IPS-NIHi11 (cell line): ENCODE results near the gene RPL10.

Source experiments
- DNase-seq: peaks from one replicate; pipeline ENCODE4 v3.0.0; 2012; ENCODE audit warnings: mixed read lengths, low spot score

The RPL10 gene

DNA sequence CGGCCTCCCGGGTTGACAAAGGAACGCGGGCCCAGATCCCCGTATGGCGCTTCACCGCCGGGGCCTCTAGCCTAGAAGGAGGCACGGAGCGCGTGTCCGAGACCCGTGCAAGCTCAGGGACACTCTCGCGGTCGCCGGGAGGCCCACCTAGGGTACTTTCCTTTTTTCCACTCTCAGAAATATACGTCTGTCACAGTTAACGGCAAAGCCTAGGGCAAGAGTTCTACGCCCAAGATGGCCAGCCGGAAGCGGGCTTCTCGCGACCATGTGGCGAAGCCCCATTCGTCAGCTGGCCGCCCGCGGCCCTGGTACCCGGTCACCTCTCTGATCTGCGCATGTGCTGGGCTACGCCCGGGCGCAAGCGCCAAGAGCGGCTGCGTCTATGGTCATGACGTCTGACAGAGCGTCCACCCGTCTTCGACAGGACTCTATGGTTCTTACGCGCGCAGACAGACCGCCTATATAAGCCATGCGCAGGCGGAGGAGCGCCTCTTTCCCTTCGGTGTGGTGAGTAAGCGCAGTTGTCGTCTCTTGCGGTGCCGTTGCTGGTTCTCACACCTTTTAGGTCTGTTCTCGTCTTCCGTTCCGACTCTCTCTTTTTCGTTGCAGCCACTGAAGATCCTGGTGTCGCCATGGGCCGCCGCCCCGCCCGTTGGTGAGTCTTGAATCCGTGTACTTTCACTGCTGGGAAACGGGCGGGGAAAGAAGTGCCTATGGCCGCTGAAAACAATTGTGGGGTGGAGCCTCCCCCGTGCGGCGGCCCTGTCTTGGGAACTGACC is at the start of gene RPL10:
RPL10 (plus strand) TSS at position 490 of the 780 bp plus-strand sequence; CDS start at position 633, 143 bp downstream.
- DNase-seq = peak; percentile 82

DNA sequence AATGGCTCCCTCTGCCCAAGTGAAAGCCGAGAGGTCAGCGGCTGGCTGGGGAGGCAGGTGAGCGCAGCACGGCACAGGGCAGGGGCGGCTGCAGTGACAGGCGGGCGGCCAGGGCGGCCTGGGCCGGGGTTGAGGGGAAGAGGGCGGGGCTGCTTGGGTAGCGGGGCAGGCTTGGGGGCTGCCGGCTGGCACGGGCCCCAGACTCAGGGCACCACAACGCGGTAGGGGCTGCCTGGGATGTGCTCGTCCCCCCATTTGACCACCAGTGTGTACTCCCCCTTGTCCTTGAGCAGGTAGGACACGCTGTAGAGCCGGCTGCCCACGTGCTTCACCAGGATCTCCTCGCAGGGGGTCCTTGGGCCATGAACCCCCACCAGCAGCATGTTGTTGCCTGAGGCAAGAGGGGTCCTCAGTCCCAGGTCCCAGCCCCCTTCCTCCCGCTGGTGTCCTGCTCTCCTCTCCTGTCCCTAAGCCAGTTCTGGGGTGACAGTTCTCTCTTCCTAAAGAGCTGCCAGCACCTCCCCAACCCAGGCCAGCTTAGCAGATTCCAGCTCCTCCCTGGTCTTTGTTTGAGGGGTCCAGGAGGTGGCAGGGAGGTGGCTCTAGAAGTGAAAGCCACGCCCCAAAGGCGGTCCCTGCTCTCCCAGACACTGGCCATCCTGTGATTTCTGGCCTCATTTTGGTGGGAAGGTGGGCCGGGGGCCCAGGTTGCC is 49.4 kb upstream of the RPL10 start:
- no peak for DNase-seq

DNA sequence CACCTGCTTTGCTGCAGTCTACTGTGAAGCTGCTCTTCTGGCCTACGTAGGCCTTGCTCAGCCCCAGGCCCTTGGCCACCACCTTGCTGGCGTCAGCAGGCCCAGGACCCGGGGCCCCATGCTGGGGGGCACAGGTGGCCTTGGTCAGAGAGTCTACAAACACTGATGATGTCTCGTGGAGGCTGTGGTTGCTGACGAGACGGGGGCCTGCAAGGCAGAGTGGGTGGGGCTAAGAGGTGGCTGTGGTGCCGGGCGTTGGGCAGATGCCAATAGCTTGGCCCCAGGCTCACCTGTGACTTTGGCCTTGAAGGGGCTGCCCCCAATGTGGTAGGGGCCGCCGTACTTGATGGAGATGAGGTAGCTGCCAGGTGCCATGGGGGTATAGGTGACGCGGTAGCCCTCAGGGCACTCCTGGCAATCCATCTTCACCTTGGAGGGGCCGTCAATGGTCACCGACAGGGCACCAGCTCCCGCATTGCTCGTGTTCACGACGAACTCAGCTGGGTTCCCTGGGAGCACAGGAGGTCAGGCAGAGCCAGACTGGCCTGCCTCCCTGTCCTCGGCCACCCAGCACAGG is 48.7 kb upstream of the RPL10 start:
- DNase-seq = no peak

DNA sequence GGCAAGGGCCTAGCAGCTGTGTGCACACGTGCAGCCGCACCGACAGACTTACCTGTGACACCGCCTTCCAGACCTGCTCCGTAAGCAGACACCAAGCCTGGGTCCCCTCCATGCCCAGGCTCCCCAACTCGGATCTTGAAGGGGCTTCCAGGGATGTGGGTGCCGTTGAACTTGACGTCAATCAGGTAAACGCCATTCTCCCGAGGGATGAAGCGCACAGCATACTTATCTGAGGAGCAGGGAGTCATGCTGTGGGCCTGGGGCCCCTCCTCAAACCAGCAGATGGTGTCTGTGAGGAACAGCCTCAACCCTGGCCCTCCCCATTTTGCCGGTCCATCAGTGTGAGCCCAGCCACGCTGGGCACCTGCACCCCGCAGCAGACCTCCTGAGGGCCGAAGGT is 48.2 kb upstream of the RPL10 start:
- no peak for DNase-seq

DNA sequence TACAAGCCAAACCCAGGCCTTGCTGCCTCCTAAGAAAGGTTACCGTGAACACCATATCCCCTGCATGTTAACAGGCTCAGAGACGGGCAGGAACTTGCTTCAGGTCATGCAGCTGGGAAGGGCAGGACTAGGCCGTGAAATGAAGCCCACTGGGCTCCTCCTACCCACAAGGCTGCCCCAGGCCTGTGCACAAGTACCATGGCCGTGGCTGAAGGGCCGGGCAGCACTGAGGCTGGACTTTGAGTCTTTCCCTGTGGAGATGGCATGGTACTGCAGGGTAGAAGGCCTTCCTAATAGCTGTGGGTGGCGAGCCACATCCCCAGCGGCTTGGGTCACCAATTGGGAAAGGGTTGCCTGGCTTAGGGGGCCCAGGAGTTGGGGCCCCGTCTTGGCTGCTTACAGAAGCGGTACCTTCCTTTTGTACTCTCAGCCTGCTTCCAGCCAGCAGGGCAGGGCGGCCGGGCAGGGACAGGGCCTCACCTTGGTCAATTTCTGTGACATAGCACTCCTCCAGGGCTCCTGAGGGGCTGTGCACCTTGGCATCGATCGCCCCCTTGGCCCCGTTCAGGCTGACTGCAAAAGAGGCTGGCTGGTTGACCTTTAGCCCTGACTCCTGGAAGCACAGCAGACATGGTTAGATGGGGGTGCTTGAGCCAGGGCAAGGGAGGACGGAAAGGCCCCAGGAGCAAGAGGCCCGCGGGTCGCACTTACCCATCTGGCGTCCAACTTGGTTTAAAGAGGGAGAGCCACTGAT is 47.6 kb upstream of the RPL10 start:
- no peak for DNase-seq

DNA sequence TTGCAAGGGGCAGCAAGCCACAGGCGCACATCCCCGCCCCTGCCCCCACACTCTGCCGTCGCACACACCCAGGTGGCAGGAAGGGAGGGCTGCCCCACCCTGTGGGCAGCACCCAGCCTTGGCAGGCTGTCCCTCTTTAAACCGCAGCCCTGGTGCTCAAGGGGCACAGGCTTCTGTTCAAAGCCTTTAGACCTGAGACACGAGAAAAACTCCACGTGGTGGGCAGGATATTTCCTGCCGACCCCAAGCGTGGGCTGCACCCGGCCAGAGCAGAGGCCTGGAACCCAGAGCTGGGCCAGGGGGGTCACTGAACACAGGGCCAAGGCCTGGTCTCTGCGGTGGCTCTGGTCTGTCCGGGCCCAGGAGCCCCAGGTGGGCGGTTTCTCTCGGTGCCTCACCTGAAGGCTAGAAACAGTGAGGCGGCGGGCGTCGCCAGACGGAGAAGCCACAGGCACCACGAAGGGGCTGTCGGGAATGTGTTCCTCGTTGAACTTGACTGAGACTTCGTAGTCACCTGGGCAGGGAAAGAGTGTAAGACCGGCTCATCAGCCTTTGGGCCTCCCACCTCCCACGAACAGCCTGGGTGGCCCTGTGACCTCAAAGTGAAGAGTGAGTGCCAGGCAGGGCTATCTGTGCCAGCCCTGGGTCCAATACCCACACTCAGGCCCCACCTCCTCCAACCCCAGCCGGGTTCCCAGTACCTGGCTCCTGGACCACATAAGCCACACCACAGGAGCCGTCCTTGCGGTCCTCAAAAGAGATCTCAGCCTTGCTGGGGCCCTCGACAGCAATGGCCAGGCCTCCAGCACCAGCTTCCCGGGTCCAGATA is 46.8 kb upstream of the RPL10 start:
- no peak for DNase-seq

DNA sequence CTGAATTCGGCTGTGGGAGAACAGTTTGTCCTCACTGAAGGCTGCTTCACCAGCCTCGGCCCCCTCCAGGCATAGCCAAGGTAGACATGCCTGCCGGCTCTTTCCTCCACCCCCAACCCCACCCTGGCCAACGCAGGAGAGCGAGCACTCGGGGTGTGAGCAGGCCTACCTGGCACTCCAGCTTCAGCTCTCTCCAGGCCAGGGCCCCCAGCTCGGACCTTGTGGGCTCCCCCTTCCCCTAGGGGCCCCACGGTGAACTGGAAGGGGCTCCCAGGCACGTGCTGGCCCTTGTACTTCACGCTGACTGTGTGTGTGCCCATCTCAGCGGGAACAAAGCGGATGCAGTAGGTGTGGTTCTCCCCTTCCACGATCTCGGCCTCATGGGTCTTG is 46.2 kb upstream of the RPL10 start:
- DNase-seq = no peak

DNA sequence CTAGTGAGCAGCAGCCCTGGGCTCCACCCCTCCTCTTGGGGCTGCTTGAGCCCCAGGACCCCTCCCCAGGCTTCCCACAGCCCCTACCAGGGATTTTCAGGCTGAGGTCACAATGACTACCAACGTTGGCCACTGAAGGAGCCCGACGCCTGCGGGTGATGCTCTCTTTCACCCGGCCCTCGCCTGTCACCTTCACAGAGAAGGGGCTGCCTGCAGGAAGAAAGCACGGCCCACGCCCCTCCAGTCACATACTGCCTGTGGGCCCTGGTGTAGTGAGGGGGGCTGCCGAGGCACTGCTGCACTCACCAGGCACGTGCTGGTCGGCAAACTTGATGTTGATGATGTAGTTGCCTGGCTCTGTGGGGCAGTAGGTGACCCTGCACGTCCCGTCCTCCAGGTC is 45.7 kb upstream of the RPL10 start:
- DNase-seq = no peak

DNA sequence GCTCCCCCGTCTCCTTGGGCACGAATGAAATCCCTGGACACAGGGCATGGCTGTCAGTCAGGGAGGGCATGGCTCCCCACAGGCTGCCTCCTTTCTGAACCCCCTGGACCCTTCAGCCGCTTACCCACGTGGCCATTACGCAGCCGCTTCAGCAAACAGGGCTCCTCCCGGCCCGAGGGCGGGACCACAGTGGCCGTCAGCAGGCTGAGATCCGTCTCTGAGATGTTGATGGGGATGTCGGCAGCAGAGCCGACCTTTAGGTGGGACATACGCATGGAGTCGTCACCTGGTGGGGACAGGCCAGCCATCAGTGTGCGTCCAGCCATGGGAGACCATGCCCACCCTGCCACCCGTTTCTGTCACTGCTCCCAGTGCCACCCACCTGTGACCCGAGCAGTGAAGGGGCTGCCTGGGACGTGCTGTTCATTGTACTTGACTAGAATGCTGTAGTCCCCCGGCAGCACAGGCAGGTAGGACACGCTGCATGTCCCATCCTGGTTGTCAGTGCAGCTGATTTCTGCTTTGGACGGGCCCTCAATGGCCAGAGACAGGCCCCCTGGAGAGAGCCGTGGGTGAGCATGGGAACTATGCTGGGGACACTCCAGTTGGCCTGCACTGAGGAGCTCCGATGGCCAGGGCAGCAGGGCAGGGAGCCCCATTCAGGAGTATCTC is 44.9 kb upstream of the RPL10 start:
- no peak for DNase-seq

DNA sequence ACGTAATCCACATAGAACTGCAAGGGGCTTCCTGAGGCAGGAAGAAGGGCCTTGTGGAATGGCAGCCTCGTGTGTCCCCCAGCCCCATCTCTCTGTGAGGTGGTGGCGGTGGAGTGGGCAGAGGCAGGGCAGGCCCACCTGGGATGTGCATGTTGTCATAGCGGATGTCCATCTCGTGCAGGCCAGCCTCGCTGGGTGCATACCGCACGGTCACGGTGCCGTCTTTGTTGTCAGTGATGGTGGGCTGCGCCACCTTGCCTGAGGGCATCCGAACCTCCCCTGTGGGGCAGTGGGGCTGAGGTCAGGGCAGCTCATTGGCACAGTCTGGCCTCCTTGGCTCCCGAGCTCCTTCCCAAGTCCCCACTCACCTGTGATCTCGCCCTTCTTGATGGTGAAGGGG is 44.2 kb upstream of the RPL10 start:
- no peak for DNase-seq

DNA sequence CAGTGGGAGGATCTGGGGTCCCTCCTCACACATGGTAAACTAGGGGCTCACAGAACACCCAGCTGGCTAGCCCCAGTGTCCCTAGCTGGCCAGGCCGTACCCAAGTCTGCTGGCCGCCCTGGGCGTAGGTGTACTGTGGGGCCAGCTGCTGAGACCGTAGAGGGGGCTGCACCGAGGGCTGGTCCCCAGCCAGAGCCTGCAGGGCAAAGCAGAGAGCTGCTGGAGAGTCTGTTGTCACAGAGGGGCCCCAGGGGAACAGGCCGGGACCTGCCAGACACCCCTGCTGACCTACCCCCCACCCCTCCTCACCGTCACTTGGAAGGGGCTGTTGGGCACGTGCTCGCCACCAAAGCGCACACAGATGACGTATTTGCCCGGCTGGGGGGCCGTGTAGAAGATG is 43.7 kb upstream of the RPL10 start:
- no peak for DNase-seq

DNA sequence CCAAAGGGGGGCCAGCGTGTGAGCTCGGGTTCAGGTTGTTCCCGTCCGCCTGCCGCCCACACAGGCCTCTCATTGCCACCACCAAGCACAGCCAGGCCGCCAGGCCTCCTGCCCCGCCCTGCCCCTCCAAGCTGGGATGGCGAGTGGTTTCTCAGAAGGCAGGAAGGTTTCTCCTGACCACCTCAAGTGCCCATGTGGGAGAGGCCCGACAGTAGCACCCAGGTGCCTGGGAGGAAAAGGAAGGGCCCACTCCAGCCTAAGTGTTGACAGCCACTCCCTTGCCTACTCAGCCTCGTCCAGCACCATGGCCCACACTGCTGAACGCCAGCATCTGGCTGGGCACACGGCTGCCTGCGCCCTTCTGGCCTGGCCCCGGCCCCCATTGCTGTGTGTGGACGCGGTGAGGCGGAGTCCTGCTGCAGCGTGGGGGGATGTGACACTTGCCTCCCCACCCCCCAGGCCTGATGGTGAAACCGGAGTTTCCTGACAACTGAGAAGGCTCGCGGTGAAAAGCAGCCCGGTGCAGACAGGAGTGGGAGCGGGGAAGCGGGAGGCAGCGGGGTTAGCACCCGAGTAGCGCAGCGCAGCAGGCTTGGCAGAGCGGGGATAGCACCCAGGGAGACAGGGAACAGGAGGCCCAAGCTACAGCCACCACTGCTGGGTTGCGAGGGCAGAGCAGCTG is 42.9 kb upstream of the RPL10 start:
- no peak for DNase-seq

DNA sequence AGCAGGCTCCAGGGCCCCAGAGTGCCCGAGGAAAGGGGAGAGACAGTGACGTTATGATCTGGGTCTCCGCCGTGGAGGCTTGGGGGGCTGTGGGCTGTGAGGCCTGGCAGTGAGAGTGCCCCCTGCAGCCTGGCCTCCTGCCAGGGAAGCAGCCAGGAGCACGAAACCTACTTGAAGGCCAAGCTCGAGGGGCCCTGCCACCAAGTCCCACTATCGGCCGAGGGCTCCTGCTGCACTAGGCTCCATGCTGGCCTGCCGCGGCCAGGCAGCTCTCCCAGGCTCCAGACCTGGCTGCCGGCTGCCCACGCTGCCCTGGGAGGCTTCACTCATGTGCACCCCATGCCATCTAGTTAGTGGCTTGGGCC is 42.4 kb upstream of the RPL10 start:
- no peak for DNase-seq

DNA sequence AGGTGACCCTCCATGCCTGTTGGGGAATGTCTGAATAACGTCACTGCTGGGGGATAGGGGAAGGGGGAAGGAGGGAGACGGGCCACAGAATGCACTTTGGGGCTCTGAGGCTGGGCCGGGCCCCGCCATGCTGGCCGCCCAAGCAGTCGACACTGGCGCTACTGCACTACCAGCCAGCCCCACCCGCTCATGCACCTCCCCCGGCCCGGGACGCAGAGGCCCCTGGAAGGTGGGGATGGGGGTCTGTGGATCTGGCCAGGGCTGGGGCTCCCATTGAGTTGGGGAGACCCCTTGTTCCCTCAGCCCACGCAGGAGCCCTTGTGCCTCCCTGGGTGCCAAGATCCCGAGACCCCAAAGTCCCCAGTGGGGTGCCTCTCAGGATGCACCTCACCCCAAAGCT is 41.6 kb upstream of the RPL10 start:
- DNase-seq = no peak

DNA sequence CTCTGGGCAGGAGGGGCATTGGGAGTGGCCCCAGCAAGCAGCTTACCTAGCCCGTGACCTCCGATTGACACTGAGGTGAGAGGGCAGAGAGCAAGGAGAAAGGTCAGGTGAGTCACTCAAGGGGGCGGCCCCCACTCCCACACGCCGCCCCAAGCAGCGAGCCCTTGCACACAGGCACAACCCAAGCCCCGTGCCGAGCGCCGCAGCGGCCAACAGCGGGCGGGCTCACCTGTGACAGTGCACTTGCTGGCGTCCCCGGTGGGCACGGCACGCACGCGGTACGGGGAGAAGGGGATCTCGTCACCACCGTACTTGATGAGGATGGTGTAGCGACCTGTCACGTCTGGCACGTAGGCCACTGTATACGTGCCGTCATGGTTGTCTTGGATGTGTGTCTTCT is 41.0 kb upstream of the RPL10 start:
- no peak for DNase-seq

DNA sequence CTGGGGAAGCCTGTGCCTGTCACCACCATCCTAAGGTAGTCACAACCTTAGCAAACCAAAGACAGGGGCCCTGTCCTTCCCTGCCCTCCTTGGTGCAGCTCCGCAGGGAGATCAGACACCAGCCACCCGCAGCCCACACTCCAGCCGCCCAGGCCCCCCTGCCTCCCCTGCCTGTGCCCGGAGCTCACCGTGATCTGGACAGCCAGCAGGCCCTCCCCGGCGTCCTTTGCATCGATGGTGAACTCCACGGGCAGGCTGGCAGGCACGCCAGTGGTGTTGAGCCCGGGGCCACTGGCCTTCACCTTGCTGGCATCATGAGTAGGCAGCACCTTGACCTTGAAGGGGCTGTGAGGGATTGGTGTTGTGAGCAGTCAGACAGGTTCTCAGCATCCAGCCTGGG is 40.2 kb upstream of the RPL10 start:
- DNase-seq = no peak

DNA sequence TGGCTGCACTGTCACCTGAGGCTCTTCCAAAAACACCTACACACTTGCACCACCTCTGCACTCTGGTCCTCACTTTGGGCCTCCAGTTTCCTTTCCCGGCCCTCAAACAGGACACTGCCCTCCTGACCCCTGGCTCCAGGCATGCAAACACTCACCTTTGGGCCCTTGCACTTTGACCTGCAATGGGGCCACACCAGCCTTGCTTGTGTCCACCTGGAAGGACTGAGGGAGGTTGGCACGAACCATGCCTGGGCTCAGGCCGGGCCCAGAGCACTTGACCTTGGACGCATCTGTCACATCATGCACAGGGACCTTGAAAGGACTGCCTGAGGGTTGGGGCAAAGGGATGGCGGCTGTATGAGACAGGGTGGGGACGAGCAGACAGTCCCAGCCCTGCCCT is 39.3 kb upstream of the RPL10 start:
- DNase-seq = no peak

DNA sequence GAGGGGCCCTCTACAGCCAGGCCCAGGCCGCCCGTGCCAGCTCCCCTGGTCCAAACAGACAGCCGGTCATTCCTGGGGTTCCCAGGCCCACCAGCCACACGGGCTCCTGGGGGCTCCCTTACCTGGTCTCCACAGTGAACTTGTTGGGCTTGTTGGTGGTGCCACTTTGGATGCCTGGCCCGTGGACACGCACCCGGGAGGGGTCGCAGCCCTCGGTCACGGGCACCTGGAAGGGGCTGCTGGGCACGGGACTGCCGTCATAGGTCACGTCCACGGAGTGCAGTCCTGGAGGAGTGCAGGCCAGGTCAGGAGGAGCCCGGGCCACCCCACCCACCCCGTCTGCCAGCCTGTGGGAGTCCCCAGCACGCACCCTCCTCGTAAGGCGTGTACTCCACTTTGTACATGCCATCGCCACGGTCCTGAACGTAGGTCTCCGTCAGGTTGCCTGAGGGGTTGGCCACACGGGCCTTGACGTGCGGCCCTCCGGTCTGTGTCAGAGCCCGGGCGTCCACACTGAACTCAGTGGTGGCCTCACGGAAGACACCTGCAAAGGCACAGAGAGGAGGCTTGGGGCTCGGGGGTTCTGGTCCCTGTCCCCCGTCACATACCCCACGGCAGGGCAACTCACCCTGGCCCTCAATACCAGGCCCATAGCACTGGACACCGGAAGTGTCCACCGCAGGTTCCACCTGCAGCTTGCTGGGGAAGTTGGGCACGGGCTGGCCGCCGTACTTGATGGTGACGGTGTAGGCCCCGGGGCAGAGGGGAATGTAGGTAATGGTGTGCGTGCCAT is 38.6 kb upstream of the RPL10 start:
- DNase-seq = no peak

DNA sequence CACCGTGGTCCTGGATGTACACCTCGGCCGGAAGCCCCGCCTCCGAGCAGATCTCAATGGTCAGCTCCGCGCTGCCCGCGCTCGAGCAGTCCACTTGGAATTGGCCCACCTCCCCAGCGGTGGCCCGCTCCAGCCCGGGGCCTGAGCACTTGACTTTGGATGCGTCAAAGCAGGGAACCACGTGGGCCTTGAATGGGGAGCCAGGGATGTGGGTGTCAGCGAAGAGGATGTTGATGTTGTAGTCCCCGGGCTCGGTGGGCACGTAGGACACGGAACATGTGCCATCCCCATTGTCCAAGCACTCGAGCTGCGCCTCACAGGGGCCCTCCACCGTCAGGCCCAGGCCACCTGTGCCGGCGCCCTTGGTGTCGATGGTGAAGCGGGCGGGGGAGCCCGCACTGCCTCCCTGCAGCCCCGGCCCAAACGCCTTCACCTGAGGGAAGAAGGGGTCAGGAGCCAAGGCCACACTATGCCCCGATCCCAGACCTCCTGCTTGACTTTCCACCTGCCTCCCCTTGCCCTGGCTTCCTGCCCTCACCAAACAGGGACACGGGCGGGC is 37.9 kb upstream of the RPL10 start:
- DNase-seq = no peak
